Umbilical cord (tissue), 2 donors: ENCODE results near the gene MSI2. TPM values are rescaled to one million over a fixed set of nuclear protein-coding genes. Genes with fewer than 3 reads are reported as not detected.

Source experiments
- DNase-seq: peaks from one replicate; pipeline ENCODE4 v3.0.0-alpha.2; 2015; ENCODE audit warnings: low spot score
- total RNA-seq: library from RNA; depleted of rRNA; stranded (reverse); fragments of >200 nt; gene quantifications from one replicate; pipeline ENCODE4 v1.2.3, GENCODE V29; 2014; ENCODE audit warnings: low replicate concordance; ENCODE audit not compliant: insufficient read depth

Gene MSI2
- total RNA-seq, 1 donor from 2014 or later: 62.6 TPM

- no peak for DNase-seq
Measured at GRCh38 chr17:57340160-57340981, 84.0 kb downstream of the MSI2 start.

- no peak for DNase-seq
Measured at GRCh38 chr17:57341611-57342540, 85.6 kb downstream of the MSI2 start.

GRCh38 chr17:57342963-57343589 lies 86.8 kb downstream of the MSI2 start:
- no peak for DNase-seq

- DNase-seq: no peak
Measured at GRCh38 chr17:57343717-57344116, 87.4 kb downstream of the MSI2 start.

GRCh38 chr17:57344261-57344660 lies 87.9 kb downstream of the MSI2 start:
- DNase-seq: no peak

GRCh38 chr17:57349541-57350247 lies 93.4 kb downstream of the MSI2 start:
- peak; percentile 85 for DNase-seq

GRCh38 chr17:57350266-57350665 lies 93.9 kb downstream of the MSI2 start:
- DNase-seq: peak; percentile 85

GRCh38 chr17:57352665-57353175 lies 96.4 kb downstream of the MSI2 start:
- no peak for DNase-seq

- no peak for DNase-seq
Measured at GRCh38 chr17:57354673-57355072, 98.3 kb downstream of the MSI2 start.

GRCh38 chr17:57355090-57355859 lies 99.0 kb downstream of the MSI2 start:
- peak; percentile 43 for DNase-seq

GRCh38 chr17:57356153-57356718 lies 99.9 kb downstream of the MSI2 start:
- DNase-seq: peak; percentile 92

GRCh38 chr17:57356719-57357391 lies 100.5 kb downstream of the MSI2 start:
- no peak for DNase-seq

- DNase-seq: peak; percentile 22
Measured at GRCh38 chr17:57357392-57357784, 101.1 kb downstream of the MSI2 start.

- DNase-seq: peak; percentile 15
Measured at GRCh38 chr17:57357830-57358430, 101.6 kb downstream of the MSI2 start.

GRCh38 chr17:57360266-57360665 lies 103.9 kb downstream of the MSI2 start:
- DNase-seq: no peak

GRCh38 chr17:57362797-57363556 lies 106.7 kb downstream of the MSI2 start:
- DNase-seq: no peak

GRCh38 chr17:57363580-57363979 lies 107.3 kb downstream of the MSI2 start:
- DNase-seq: no peak

GRCh38 chr17:57363998-57364643 lies 107.8 kb downstream of the MSI2 start:
- no peak for DNase-seq
